ENCODE data around the gene SLC25A30.

SLC25A30 gene

DNA sequence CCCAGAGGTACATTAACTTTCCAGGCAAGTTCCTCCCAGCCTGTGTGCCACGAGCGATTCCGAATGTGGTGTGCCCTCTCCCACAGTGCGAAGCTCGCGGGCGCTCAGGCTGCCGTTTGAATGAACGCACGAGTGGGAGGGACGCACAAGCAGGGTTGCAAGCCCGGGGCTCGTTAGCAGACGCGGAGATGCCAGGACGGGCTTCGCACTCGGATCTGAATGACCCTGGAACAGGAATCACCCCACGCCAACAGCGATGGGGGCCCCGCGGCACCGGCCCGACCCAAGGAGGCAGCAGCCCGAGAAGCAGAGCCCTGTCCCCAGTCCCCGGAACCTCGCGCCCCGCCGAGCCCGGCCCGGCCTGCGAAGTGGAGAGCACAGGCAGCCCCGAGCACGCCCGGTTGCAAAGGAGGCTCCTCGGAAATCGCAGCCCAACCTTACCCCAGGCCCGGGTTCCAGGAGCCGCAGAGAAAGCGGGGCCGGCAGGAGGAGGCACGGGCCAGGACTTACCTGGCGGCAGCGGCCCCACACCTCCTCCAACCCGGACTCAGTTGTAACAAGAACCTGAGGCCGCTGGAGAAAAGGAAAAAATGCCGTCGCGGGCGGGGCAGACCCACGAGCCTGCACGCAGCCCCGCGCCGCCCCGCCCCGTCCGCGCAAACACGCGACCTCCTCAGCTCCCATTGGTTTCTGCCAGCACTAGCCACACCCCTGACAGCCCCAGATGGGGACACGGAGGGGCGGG, at the start of gene SLC25A30:
Gene SLC25A30, minus strand, starts transcription at position 584 of the 745 bp plus-strand sequence. CDS start 6,948 bp downstream, outside the sequence.
- DNase-seq = peak; percentile 89 to 90

DNA sequence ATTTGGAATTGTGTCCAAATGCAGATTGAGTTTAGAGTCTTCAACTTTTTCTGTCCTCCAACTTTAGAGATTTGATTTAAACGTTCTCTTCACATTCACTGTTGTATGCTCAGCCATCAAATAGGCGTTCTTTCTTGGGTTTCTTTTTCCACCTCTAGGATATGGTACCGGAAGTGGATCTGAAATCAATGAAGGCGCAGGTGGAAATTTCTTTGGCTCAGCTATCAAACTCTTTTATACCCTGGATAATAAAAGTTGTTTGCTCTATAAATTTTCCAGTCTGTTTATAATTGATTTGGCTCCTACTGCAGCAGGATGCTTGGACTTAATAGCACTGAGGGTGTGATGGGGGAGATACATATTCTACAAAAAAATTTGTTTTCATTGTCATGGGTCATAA, 48.2 kb upstream of the SLC25A30 start:
- no peak for DNase-seq

- peak; percentile 96 to 97 for DNase-seq
These were observed 46.7 kb upstream of the SLC25A30 start, which contains the start of gene COG3 for GRCh38 chr13:45464687-45465453. TSS of gene COG3 (plus strand) at chr13:45464939. CDS start at chr13:45465037, 98 bp downstream.

DNA sequence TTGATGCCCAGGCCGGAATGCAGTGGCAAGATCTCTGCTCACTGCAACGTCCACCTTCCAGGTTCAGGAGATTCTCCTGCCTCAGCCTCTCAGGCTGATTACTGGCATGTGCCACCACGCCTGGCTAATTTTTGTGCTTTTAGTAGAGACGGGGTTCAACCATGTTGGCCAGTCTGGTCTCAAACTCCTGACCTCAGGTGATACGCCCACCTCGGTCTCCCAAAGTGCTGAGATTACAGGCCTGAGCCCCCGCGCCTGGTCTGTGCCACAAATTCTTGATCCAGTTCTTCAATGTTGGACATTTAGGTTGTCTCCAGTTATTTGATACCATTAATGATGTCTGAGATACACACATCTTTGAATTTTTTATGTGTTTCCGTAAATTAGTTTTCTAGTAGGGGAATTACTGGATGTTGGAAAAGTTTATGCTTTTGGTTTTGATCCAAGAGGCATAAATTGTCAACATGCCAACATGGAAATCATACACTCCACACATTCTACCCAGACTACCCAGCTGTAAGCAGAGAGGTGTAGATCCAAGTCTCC, 46.0 kb upstream of the SLC25A30 start:
- DNase-seq = no peak

DNA sequence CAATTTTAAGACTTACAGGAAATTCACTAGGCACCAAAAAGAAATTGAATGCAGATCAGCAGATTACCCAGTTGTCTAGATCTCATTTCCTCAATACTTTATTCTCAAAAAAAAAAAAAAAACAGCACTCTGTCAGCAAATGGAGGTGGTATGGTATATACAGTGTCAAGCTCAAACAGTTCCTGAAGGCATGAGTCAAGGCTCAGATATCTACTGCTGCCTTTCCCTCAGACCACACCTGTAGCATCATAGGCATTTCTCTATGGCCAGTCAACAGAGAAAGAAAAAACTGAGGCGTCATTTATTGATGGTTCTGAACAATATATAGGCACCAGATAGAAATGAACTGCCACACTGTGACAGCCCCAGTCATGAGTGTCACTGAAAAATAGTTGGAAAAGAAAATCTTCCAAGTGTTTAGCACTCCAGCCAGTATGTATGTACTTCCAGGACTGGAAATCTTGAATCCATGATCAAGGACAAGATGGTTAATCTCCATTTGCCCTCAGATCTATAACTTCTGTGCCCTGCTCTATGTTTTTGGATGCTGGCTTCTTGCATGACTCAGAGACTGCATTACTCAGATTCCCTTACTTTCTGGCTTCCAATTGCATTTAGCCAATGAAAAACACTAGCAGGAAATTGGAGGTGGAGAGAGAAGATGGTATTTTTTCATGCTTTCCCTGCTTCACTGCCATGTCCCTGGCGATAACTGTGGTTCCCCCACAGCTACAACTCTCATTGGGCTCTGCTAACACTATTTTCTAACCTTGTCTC, 38.2 kb upstream of the SLC25A30 start:
- DNase-seq = no peak

DNA sequence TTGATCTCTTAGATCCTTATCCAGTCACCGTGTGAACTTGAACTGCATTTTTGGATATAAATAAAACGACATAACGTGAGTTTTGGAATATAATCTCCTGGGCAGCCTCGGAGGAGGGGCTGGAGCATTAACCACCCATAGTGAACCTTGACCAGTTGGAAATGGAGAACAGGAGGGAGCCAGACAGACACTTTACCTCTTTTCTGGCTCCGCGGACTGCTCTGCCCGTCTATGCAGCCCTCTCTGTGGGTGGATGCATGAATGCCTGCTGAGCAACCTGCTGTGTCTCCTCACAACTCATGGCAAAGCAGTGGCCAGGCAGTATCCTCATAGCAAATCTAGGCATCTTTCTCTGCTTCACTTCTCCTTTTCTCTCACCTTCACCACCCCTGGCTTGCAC, 36.0 kb upstream of the SLC25A30 start:
- no peak for DNase-seq

GRCh38 chr13:45451282-45451681, 33.1 kb upstream of the SLC25A30 start:
- DNase-seq = no peak

DNA sequence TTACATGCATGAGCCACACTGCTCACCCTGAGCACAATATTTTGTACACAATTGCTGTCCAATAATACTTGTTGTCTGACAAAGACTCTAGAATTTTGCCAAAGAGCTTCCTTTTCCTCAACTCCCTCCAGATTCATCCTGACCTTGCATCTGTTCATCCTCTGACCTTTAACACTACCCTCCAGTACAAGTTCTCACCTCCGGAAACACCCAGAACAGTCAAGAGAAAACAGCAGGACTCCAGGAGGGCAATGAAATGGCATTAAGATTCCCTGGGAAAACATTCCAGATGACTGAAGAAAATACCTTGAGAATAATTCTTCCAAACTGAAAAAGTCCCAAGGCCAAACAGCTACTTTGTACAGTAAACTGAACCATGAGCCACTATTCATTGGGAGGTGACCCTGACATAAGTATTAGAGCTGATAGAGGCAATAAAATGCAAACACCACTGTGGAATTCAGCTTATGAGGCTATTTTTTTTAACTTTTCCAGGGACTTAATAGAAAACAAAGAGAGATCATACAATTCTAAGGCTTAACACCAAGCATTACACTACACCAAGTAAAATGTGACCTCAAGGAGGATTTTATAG, 30.9 kb upstream of the SLC25A30 start:
- no peak for DNase-seq

DNA sequence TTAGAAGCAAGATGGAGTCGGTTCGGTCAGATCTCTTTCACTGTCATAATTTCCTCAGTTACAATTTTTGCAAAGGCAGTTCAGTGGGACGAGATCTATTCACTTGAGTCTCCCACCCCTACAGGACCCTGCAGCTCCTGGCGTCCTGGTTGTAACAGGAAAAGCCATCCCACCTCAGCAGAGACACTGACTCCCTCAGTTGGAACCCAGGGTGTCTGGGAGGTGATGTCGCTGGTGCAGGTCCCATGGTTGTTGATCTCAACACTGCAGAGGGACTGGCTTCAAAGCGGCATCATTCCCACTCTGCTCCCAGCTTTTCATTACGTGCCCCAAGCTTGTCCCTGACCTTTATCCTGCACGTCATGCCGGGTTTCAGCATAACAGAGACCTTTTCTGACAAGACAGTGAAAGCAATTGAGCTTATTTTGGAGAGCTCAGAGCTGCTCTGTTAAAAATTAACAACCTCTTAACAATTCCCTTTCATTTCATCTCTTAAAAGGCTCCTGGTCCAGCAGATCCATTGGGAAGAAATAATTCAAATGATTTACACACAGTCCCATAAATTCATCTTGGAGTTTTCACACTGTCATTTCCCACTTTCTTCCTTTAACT, 29.0 kb upstream of the SLC25A30 start:
- DNase-seq = no peak

- DNase-seq = no peak
These were observed 28.0 kb upstream of the SLC25A30 start for GRCh38 chr13:45446181-45446580.

GRCh38 chr13:45445053-45445452, 26.9 kb upstream of the SLC25A30 start:
- DNase-seq = no peak

GRCh38 chr13:45441633-45442032, 23.5 kb upstream of the SLC25A30 start:
- no peak for DNase-seq

DNA sequence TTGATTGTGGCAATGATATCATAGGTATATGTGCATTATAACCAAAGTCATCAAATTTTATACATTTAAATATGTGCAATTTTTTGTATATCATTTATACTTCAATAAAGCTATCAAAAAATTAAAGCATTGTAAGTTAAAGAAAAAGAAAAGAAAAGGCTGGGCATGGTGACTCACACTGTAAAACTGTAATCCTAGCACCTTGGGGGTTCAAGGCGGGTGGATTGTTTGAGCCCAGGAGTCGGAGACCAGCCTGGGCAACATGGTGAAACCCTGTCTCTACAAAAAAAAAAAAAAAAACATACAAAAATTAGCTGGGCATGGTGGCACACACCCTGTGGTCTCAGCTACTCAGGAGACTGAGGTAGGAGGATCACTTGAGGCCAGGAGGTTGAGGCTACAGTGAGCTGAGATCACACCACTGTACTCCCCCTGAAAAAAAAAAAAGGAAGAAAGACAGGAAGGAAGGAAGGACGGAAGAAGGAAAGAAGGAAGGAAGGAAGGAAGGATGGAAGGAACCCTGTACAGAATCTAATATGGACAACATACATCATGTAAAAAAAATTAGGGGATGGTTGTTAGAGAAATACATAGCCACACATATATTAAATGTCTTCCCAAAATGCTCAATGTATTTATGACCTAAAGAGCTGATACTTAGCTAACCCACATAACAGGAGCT, 21.7 kb upstream of the SLC25A30 start:
- no peak for DNase-seq

DNA sequence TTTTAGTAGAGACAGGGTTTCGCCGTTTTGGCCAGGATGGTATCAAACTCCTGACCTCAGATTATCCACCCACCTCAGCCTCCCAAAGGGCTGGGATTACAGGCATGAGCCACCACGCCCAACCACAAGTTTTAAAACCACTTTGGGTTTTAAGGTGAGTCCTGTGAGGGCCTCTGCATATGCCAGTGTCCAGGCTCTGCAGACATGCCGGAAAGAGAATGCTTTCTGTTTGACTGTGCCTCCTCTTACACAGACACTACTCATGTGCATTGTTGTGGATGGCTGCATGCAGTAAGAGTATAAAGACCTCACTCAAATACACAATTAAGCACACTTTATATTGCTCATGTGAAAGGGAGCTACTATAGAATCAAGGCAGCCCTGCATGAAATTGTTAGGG, 20.8 kb upstream of the SLC25A30 start:
- no peak for DNase-seq

GRCh38 chr13:45437947-45438346, 19.8 kb upstream of the SLC25A30 start:
- no peak for DNase-seq

- DNase-seq = no peak
These were observed 18.8 kb upstream of the SLC25A30 start for GRCh38 chr13:45436953-45437352.

DNA sequence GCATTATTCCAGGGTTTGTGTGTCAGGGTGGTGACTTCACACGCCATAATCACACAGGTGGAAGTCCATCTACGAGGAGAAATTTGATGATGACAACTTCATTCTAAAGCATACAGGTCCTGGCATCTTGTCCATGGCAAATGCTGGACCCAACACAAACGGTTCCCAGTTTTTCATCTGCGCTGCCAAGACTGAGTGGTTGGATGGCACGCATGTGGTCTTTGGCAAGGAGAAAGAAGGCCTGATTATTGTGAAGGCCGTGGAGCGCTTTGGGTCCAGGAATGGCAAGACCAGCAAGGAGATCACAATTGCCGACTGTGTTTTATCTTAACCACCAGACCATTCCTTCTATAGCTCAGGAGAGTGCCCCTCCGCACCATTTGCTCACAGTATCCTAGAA, 18.2 kb upstream of the SLC25A30 start:
- no peak for DNase-seq

DNA sequence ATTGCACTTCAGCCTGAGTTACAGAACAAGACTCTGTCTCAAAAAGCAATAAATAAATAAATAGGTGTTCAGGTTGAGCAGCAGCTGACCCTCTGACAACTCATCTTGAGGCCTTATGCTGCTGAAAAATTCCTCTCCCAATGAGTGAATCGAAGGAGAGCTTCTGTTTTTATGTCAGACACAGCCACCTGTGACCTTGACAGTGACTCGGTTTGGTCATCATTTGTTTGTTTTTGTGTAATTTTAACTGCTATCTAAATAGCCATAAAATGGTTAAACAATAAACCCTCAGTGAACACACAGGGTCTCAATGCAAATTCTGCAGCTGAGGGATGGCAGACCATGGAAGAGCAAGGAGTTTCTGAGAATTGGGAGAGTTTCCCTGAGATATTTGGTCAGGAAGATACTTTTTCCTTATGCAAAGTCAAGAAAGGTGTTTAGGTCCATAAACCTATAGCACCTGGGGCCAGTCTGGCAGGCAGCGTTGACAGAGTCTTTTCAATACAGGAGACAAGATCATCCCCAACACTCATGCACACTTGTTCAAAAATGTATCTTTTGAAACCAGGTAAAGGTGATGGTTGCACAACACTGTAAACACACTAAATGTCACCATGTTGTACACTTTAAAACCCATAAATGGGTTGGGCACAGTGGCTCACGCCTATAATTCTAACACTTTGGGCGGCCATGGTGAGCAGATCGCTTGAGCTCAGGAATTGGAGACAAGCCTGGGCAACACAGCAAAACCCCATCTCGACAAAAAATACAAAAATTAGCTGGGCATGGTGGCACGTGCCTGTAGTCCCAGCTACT, 16.6 kb upstream of the SLC25A30 start:
- DNase-seq = no peak

GRCh38 chr13:45433381-45433790, 15.2 kb upstream of the SLC25A30 start:
- no peak for DNase-seq

DNA sequence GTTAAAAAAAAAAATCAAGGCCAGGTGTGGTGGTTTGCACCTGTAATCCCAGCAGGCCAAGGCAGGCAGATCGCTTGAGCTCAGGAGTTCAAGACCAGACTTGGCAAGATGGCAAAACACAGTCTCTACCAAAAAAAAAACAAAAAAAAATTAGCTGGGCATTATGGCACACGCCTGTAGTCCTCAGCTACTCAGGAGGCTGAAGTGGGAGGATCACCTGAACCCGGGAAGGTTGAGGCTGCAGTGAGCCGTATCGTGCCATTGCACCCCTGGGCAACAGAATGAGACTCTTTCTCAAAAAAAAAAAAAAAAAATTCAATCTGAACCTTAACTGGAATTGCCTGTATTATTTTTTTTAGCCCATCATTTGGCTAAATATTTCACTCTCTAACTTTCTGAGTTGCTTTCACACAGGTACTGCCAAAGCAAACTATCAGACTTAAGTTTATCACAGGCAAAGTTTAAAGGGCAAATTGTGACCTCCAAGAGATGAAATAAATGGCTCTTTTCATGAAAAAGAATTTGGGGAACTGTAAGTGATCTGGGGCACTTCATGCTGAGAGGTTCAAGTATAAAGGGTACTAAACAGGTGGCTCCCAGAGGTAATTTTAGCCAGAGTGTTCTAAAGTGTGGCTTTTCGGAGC, 14.7 kb upstream of the SLC25A30 start:
- no peak for DNase-seq

Measured in CD4-positive, alpha-beta T cell treated with Interleukin-1 beta for 1 hour (primary cell).